ENCODE measurements around the gene CAMK2D. TPM values are rescaled to one million over a fixed set of nuclear protein-coding genes. Genes with fewer than 3 reads are reported as not detected.

The CAMK2D gene
- total RNA-seq, 1 experiment from 2014 or later: 29.5 TPM

DNA sequence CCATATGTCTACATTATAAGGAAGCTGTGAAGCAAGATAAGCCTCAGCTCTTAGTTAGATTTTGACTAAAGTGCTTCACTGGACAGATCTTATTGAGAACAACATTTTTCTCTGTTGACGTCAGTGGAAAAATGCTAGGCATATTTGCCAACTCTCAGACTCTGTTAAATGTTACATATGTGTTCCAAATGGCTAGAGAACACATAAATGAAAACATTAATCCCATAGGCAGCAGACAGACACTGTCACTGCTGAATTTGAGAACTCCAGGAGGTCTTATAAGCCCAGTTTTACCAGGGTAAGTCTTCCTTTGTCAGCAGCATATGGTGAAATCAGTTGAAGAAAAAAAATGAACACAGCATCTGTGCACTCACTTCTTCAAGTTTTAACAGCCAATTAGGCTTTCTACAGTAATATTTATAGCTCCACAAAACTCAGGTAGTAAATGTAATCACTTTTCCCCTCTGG lies 186.9 kb downstream of the CAMK2D start:
- Histone ChIP-seq H3K4me1 (ENCODE audit: control insufficient read depth, insufficient read depth, low read length) (peaks cover 4% of the 10 kb centered on the region), H3K9me3 (ENCODE audit: control insufficient read depth, insufficient read depth, low read depth, low read length) (no peaks in the 10 kb centered on the region), H3K4me3 (ENCODE audit: low read depth in 2 of 2, low read length in 2 of 2) (no peak overlapping the region), H3K27me3 (ENCODE audit: control insufficient read depth, insufficient read depth, low read length) (no peaks in the 10 kb centered on the region), H3K36me3 (ENCODE audit: control insufficient read depth, insufficient read depth, low read length) (no peaks in the 10 kb centered on the region), H3K27ac (ENCODE audit: low read length) (no peak overlapping the region)
- intact Hi-C loops (cut with micrococcal nuclease; ENCODE audit: unreplicated experiment): no loop called here
- no peak for TF ChIP-seq REST (IDR thresholded peaks at IDR 0.05; ENCODE audit: insufficient read depth in 1 of 2, low read depth in 2 of 2, low read length in 1 of 2)
- TF ChIP-seq CTCF (IDR thresholded peaks at IDR 0.05): no peak
- TF ChIP-seq SIN3A (IDR thresholded peaks at IDR 0.05; ENCODE audit: borderline replicate concordance, insufficient read depth, low read depth, low read length): no peak
- TF ChIP-seq TCF7L2 (IDR thresholded peaks at IDR 0.05; ENCODE audit: low read depth, low read length): no peak
- TF ChIP-seq POLR2AphosphoS5 (IDR thresholded peaks at IDR 0.05; ENCODE audit: low read depth, low read length): no peak
- ATAC-seq (no peak), DNase-seq (ENCODE audit: low read depth, low spot score) (no peak)
- POLR2A ChIA-PET: no interaction called here
- in situ Hi-C loops (cut with HindIII; ENCODE audit: low pct_unique_long_range_greater_than_20kb, low sequenced_read_pairs): no loop called here
- no TSS peak for BruUV-seq (replicated peaks)
- CTCF ChIA-PET: no interaction called here

DNA sequence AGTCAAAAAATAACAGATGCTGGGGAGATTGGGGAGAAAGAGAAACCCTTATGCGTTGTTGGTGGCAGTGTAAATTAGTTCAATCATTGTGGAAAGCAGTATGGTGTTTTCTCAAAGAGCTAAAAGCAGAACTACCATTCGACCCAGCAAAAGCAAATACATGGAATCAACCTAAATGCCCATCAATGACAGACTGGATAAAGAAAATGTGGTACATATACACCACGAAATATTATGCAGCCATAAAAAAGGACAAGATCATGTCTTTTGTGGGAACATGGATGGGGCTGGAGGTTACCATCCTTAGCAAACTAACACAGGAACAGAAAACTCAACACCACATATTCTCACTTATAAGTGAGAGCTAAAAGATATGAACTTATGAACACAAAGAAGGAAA lies 188.9 kb downstream of the CAMK2D start:
- intact Hi-C loops (cut with micrococcal nuclease; ENCODE audit: unreplicated experiment): no loop called here
- in situ Hi-C loops (cut with HindIII; ENCODE audit: low pct_unique_long_range_greater_than_20kb, low sequenced_read_pairs): no loop called here
- TF ChIP-seq TCF7L2 (IDR thresholded peaks at IDR 0.05; ENCODE audit: low read depth, low read length): no peak
- no TSS peak for BruUV-seq (replicated peaks)
- H3K4me1 ChIP-seq (ENCODE audit: control insufficient read depth, insufficient read depth, low read length): peaks cover 4% of the 10 kb centered on the region
- H3K4me3 ChIP-seq (ENCODE audit: low read depth in 2 of 2, low read length in 2 of 2): no peak overlapping the region
- H3K9me3 ChIP-seq (ENCODE audit: control insufficient read depth, insufficient read depth, low read depth, low read length): no peaks in the 10 kb centered on the region
- ChIA-PET CTCF (no interaction called here), POLR2A (no interaction called here)
- no peaks in the 10 kb centered on the region for H3K27me3 ChIP-seq (ENCODE audit: control insufficient read depth, insufficient read depth, low read length)
- no peaks in the 10 kb centered on the region for H3K36me3 ChIP-seq (ENCODE audit: control insufficient read depth, insufficient read depth, low read length)
- no peak overlapping the region for H3K27ac ChIP-seq (ENCODE audit: low read length)
- no peak for DNase-seq (ENCODE audit: low read depth, low spot score)
- ATAC-seq: no peak

GRCh38 chr4:113566015-113566795 lies 195.3 kb downstream of the CAMK2D start:
- CTCF ChIA-PET: no interaction called here
- Histone ChIP-seq H3K27me3 (ENCODE audit: control insufficient read depth, insufficient read depth, low read length) (no peaks in the 10 kb centered on the region), H3K36me3 (ENCODE audit: control insufficient read depth, insufficient read depth, low read length) (no peaks in the 10 kb centered on the region), H3K27ac (ENCODE audit: low read length) (no peak overlapping the region), H3K9me3 (ENCODE audit: control insufficient read depth, insufficient read depth, low read depth, low read length) (no peaks in the 10 kb centered on the region), H3K4me3 (ENCODE audit: low read depth in 2 of 2, low read length in 2 of 2) (no peak overlapping the region), H3K4me1 (ENCODE audit: control insufficient read depth, insufficient read depth, low read length) (no peaks in the 10 kb centered on the region; the same call in 1 of the 2 replicates)
- in situ Hi-C loops (cut with HindIII; ENCODE audit: low pct_unique_long_range_greater_than_20kb, low sequenced_read_pairs): no loop called here
- DNase-seq (ENCODE audit: low read depth, low spot score): no peak
- ATAC-seq: no peak
- intact Hi-C loops (cut with micrococcal nuclease; ENCODE audit: unreplicated experiment): no loop called here
- TF ChIP-seq CTCF (IDR thresholded peaks at IDR 0.05) (no peak), REST (IDR thresholded peaks at IDR 0.05; ENCODE audit: insufficient read depth in 1 of 2, low read depth in 2 of 2, low read length in 1 of 2) (no peak), POLR2AphosphoS5 (IDR thresholded peaks at IDR 0.05; ENCODE audit: low read depth, low read length) (no peak), TCF7L2 (IDR thresholded peaks at IDR 0.05; ENCODE audit: low read depth, low read length) (no peak), SIN3A (IDR thresholded peaks at IDR 0.05; ENCODE audit: borderline replicate concordance, insufficient read depth, low read depth, low read length) (no peak)
- no TSS peak for BruUV-seq (replicated peaks)
- POLR2A ChIA-PET: no interaction called here
